Fibroblast of skin of left quadriceps (primary cell): ENCODE data around the gene AKAP13.

ENCODE experiments used
- DNase-seq, 2 experiments: peaks; one replicate each; pipeline ENCODE4 v3.0.0-alpha.2; 2013; ENCODE audit warnings: low read depth in 2 of 2

AKAP13 gene

DNA sequence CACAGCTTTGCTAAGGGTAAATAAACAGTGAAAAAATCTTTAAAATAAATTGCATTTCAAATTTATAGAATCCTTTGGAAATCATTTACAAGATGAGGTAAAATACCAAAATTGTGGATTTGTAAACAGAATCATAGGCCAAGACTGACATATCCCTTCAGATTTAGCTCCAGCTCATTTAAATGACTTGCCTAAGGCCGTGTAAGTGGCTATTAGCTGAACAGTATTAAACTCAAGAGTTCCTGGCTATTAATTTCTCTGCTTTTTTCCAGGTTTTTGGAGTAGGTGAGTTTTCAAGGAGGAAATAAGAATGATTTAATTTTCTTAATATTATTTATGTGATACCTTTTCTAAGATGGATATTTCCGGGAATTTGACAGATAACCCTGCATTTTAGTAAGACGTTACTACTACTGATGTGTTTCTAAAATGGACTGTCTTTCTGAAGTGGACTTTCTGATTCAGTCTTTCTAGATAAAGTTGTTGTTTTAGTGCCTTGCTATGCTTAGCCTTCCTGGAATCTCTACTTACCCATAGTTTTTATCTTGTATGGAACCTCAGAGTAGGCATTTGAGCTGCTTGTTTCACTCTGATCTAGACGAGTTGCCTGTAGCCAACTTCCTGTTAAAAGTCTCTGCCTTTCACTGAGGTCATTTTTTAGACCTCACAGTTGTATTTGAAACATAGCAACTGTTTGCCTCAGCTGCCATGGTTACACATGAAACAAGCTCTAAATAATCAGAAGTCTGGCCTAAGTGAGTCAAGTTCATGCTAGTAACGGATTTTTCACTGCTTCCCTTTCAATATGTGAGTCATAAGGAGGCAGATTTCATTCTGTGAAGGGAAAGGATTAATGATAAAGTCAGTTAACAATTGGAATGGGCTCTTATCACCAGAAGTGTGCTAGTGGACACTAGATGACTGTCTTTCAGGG, 287.4 kb downstream of the AKAP13 start:
- peak; percentile 88 to 90 for DNase-seq

DNA sequence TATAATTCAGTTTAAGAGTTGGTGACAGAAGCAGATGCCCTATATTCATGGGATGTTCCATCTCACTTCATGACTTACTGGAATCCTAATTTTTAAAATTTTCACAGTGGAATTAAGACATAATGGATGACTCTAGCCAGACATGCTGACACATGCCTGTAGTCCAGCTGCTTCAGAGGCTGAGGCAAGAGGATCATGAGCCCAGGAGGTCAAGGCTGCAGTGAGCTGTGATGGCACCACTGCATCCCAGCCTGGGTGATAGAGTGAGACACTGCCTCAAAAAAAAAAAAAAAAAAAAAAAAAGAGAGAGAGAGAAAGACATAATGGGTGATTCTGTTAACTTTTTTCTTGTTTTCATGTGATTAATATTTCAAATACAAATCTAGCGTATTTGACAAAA, 290.8 kb downstream of the AKAP13 start:
- no peak for DNase-seq

DNA sequence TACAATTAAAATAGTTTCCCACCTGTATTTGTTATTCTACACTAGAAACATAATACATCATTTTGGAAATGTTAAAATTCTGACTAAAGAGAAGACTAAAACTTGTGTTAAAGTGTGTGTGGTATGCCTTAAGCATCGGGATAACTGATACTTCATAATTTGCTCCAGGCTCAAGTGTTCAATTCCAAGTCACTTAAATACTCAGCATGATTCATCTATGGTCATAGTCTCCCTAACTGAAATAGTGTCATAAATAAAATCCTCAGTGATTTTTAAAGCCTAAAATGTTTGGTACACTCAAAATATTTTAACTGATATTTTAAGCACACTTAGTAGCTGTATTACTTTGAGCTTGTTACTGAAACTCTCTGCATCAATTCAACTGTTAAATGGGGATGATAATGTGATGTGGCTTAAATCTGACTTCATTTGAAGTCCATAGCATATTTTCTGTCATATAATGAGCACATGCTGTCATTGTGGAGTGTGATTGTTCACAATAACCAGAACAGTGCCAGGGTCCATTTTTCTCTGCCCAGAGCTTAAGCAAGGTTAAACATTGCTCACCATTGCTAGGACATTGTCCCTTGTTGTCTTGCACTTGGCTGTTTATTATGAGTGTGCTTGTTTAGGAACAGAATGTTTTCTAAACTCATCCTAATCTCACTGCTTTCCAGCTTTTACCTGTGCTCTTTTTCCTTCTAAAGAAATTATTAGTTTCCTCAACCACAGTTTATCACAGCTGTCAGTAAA, 292.1 kb downstream of the AKAP13 start:
- DNase-seq = peak in 1 of 2 experiments; percentile 10

DNA sequence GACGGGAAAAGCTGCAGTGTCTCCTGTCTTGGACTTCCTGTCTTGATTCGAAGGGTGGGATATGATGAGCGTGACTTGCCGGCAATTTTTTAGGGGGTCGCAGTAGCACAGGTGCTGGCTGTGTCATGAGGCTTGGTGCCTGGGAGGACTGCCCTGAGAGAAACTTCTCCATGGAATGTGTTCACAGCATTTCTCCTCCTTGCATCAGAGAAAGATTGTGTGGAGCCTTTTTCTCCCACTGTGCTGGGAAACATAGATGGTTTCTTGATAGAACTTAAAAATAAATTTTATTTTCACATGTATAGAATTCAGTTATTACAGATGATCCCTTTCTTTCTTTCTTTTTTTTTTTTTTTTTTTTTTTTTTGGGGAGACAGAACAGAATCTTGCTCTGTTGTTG, 292.9 kb downstream of the AKAP13 start:
- peak in 1 of 2 experiments; percentile 12 for DNase-seq

DNA sequence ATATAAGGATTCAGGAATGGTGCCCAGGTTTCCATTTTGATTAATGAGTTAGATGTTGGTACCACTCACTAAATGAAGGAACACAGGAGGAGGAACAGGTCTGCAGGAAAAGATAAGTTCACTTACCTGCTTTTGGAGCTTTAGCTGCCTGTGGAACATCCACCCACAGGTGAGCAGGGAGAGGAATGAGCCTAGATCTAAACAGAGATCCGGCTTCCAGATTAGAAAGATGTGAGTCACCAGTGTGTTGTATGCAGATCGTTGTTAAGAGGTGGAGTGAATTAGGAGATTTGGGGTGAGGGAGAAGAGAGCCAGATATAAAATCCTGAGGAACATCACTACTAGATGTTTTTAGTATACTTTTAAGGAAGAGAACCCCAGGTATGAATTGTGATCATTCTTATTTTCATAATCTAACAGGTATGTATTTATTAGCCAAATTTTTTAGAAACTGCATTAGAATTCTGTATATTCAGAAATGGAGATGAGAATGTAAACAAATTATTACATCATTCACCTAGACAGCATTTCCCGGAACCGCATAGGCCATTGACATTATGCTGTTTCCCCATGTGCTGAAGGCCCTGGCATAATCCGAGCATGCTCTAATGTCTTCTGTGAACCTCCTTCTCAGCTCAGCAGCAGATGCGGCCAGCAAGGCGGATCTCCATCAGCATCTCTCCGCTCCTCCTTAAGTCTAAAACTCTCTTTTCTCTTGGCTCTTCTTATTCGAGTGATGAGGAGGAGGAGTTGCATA, 296.1 kb downstream of the AKAP13 start:
- no peak for DNase-seq

DNA sequence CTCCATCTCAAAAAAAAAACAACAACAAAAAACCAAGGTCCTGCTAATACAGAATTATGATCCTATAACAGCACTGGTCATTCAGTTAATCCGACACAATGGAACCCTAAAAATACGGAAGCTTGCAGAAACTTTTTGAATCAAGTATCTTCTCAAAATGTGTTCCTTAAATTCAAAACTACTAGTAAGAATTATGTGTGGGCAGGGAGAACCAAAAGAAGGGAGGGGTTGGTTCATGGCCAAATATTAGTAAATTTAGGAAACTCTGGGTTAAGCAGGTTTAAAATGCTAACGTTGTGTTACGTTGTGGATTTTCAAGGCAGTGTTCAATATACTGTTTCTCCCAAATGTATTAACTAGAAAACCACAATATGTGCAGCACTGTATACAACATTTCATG, 298.8 kb downstream of the AKAP13 start:
- no peak for DNase-seq

DNA sequence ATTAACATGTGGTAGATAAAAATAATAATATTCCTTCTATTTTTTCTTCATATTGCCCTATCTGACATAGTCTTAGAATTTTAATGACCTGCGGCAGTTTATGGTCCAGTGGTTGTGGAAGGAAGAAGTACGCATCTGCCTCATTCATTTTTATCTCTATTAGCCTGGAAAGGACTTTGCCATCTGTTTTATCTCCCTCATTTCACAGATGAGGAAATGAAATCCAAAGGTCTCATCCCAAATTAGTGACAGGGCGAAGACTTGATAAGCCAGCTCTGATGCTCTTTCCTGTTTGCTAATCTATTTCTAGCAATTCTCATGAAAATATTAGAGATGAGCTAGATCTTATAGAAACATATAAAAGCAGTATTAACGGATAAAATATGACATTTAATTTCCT, 301.0 kb downstream of the AKAP13 start:
- no peak for DNase-seq

DNA sequence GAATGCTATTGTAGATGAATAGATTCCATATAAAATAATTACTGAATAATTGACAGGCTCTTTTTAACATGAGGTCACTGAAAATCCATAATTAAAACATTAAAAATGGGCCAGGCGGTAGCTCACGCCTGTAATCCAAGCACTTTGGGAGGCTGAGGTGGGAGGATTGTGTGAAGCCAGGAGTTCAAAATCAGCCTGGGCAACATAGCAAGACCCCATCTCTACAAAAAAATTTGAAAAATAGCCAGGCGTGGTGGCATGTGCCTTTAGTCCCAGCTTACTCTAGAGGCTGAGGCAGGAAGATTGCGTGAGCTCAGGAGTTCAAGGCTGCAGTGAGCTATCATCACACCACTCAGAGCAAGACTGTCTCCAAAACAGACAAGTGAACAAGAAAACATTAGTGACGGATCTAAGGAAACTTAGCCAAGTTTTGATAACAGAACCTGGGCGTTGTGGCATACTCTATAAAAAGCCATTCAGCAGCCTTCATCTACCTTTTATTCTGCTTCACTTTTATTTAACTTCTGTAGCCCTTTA, 303.8 kb downstream of the AKAP13 start:
- no peak for DNase-seq

DNA sequence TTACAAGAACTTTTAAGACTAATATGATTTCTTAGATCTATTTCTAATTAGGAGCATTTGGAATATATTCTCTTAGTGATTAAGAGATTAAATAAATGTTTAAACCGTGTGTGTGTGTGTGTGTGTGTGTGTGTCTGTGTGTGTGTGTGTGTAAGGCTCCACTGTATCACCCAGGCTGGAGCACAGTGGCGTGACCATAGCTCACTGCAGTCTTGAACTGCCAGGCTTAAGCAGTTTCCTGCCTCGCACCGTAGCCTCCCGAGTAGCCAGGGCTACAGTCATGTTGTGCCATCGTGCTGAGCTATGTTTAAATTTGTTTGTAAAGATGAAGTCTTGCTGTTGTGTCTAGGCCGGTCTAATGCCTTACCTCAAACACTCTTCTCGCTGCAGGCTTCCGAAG, 305.0 kb downstream of the AKAP13 start:
- no peak for DNase-seq

DNA sequence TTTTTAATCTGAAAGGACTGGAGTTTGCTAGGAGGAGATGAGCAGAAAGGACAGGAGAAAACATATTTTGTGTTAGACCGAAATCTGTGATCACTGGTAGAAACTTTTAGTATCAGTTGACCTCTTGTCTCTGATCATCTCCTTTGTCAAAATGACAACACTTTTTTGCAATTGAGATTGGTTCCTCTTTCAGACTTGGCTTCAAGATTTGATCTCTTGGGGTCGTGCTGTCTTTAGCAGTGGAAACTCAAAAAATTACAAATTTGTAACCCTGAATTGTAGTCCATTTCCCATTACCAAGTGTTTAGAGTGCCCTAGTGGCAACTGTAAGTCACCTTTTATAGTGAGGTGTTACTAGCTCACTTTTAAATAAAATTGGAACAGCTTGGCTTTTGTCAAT, 306.9 kb downstream of the AKAP13 start:
- DNase-seq = no peak

DNA sequence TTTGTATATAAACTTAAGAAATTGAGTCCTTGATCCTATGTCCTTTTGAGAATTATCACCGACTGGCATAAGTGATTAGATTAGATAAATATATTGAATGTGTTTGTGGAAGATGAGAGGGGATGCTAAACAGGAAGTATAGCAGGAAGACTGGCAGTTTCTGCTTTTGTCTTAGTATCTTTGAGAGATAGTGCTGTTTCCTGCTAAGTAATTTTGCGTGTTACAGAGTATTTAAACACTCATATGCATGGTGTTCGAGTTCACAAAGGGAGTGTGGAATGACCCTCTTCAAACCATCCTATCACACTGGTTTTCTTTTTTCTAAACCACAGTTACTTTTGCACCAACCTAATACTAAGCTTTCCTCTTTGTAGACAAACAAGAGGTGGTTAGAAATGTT, 308.3 kb downstream of the AKAP13 start:
- DNase-seq = no peak

DNA sequence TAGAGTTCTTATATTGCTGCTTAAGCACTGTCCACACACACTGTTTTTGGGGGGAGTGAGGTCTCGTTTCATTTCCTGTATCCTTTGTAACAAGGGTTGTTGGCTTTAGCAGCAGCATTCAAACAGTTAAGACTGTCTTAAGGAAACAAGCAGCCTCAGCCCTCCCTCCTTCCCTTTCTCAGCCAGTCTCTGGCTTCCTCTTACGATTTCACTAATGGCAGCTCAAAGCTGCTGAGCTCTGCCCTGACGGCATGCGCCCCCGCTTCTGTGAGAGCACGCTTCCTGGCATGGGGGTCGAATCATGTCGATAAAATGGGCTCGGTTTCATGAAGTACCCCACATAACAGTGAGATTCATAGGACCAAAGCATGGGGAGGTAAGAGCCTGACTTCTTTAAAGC, 309.3 kb downstream of the AKAP13 start:
- DNase-seq = no peak

DNA sequence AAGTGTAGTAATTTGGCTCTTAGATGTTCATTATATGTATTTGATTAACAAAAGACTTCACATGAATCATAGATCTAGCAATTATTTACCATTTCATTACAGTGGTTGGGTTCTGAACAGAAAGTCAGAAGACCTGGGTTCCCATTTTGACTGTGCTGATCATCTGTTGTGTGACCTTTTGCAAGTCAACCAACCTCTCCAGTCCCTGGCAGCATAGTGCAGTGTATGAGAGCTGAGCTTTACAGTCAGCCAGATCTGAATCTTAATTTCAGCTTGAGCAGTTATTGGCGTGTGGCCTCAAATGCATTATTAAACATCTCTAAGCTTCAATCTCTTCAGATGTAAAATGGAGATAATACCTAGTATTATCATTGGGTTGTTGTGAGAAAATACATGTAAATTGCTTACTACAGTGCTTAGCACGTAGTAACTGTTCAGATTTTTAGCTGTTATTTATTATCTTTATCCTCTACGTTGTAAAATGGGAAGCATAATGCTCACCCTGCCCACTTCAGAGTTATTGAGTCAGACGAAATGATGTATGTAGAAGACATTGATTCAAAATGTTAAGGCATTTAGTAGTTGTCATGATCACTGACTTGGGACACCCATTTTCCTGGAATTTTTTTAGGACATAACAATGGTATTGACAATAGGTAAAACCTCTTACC, 310.3 kb downstream of the AKAP13 start:
- no peak for DNase-seq

DNA sequence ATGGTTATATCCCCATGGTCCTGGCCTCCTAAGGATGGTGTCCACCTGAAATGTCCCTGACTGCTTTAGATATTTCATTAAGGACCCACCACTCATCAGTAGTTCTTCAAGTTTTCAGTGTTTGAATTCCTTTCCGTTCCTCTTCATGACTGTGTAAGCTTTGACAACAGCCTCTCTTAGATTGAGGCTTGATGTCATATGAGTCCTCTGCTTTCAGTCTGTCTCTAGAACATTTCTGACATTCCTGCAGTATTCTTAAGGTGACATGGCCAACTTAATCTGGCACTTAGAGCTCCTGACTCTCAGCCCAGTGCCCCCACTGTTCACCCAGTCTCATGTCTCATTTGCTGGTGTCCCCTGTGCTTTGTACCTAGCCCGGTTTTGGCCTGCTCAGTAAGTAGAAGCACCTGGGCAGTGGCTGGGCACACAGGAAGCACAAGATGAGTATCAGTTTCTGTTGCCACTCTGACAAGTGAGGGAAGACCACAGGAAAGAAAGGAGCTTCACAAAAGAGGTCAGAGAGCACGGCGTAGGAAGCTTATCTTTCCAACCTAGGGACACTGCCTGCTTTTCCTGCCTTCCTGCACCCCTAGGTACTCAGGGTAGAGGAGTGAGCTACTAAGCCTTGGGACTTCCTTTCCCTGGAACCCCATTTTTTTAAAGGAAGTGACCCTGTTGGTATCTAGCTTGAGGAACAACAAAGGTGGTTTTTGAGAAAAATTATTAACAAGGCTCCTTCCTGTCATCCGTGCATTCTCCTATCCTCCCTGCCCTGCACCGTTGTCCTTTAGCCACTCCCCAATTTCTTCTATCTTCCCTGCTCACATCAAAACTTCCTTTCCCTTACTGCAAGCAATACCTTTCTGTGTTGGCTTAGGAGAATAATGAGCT, 311.2 kb downstream of the AKAP13 start:
- no peak for DNase-seq

DNA sequence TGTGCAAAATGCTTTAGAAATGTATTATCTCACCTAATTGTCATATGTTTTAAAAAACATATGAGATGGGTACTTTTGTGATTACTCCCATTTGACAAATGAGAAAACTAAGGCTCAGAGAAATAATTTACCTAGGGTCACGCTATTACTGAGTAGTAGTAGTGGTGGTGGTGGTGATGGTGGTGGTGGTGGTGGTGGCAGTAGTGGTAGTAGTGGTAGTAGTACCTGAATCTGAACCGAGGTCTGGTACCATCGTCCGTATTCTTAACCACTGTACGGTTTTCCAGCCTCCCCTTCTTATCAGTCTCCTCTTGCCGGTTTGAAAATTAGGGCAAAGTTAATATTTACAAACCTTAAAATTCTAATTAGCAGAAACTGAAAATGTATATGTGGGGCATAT, 311.9 kb downstream of the AKAP13 start:
- DNase-seq = no peak

DNA sequence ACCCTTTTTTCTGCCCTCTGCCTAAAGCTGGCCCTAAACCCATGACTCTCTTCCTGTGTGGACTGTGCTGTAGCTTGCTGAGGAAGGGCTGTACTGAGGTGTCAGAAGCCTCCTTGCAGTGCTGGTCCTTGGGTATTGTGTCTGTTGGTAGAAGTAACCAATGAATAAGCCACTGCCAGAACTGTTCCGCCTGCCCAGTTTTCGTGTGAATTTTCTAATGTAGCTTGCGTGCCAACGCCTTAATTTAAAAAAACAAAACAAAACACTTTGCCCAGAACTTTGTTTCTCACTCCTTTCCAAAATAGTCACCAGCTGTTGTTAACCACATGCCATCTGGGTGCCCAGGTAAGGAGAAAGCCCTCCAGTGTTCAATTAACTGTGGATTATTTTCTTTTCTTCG, 312.5 kb downstream of the AKAP13 start:
- no peak for DNase-seq

DNA sequence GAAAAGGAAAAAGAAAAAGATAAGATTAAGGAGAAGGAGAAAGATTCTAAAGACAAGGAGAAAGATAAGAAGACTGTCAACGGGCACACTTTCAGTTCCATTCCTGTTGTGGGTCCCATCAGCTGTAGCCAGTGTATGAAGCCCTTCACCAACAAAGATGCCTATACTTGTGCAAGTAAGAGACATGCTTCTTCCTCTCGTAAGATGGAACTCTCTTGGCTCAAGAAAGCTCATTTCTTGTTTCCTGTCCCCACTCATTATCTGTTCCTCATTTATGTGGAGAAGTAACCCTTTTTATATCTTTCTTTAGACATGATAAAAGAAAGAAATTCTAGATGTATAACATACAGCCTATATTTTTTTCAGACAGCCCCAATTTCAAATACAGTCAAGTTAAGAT, 312.9 kb downstream of the AKAP13 start:
- no peak for DNase-seq

DNA sequence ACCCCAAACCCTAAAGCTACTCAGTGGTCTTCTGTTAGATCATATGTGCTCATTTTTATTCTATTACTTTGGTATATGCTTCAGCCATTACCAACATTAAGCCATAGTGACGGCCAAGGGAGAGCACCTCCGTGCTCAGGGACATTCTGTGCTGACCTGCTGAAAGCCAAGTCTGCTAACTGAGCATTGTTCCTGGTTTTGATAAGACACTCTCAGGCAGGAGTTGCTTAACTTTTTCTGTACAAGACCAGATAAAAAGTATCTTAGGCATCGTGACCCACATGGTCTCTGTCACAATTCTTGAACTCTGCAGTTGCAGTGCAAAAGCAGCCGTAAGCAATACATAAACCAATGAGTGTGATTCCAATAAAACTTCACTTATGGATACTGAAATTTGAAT, 313.7 kb downstream of the AKAP13 start:
- no peak for DNase-seq

DNA sequence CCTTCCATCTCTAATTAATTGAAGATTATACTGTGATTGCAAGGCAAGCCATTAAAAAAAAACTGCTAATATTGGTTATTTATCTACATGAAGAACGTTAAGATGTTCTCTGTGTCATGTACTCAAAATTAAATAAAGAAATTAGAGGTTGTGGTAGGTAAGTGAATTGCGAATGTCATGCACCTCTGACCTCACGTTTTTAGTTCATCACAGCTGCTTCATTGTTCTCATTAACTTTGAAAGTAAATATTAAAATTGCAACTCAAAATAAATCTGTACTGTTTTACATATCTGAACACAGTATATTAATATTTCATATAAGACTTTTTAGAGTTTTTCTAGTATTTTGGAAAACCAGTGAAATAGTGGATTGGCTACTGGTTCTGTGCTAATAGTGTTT, 320.4 kb downstream of the AKAP13 start:
- DNase-seq = no peak

DNA sequence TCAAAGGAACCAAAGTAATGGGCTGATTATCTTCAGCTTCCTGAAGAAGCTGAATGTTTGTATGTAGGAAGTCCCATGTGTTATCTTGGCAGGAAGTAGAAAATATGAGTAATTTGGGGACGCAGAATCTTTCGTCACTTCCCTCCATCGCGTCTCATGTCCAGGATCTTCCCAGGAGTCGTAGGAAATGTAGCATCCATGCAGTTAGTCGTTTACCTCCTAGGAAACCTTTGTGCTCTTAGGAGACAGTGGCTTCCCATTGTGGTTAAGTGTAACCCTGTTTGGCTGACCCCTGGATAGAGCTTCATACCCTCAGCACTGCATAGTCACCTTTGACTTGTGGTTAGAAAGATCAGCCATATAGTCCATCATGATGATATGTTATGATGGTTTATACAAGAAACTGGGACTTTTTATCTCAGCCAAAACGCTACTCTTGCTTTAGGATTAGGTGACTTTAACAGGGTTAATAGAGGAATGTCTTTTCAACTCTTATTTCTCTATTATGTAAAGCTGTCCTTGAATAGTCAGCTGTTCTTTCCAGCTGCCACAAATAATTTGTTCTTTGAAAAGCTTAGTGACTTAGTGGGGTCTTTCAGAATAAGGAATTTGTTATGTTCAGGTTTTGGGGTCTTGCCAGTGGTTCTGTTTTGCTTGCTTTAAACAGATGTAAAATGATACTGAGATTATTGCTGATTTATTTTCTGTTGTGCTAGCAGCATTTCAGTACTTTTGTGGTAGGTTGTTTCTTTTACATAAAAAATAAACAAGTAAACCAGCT, 322.1 kb downstream of the AKAP13 start:
- no peak for DNase-seq
